Endometrium (tissue), 2 donors: ENCODE data around the gene PIM1.

Experiments
- FAIRE-seq: peaks from 2 replicates; lab custom pipeline; 2012; peaks lifted over from hg19 to GRCh38; lab: Jason Lieb, UNC
- donor health status: control.
- donor health status: control.

The PIM1 gene

GRCh38 chr6:37222125-37222967 is 52.4 kb downstream of the PIM1 start:
- FAIRE-seq: peak; percentile 33

- FAIRE-seq: no peak
These were observed 53.0 kb downstream of the PIM1 start for GRCh38 chr6:37222992-37223391.
